Left lung (tissue), 10 donors: ENCODE measurements around the gene MDM4. TPM values are rescaled to one million over a fixed set of nuclear protein-coding genes. Genes with fewer than 3 reads are reported as not detected.
"Not testable (repeated sequence)": the region's sequence is repeated elsewhere in the genome, so short reads cannot be mapped to it uniquely, and the experiment has no call there.

Source experiments
- ATAC-seq: fragments of 200-7000 bp; cut with Tn5 transposase; one replicate; pipeline ENCODE4 v1.9.1; 2020; ENCODE audit warnings: moderate library complexity
- DNase-seq, 4 donors: peaks; one replicate each; pipeline ENCODE4 v3.0.0-alpha.2; 2013 to 2020
- H3K27ac ChIP-seq, 2 donors: fragments of 200-600 bp; sonication (generic) in 1 of 2; one replicate each; pipeline versions ENCODE4 v1.5.0 to v1.8.0; 2020 to 2021
- H3K27me3 ChIP-seq, 2 donors: fragments of 200-600 bp; sonication (generic) in 1 of 2; one replicate each; pipeline versions ENCODE4 v1.5.0 to v1.8.0; 2020 to 2021
- H3K36me3 ChIP-seq, 2 donors: fragments of 200-600 bp; sonication (generic) in 1 of 2; one replicate each; pipeline versions ENCODE4 v1.5.0 to v1.8.0; 2020 to 2021
- H3K4me1 ChIP-seq, 2 donors: fragments of 200-600 bp; one replicate each; pipeline ENCODE4 v1.8.0; 2021
- H3K4me3 ChIP-seq, 2 donors: fragments of 200-600 bp; sonication (generic) in 1 of 2; one replicate each; pipeline versions ENCODE4 v1.5.0 to v1.8.0; 2020 to 2021; ENCODE audit warnings: mild to moderate bottlenecking in 1 of 2
- H3K9me3 ChIP-seq, 2 donors: fragments of 200-600 bp; sonication (generic) in 1 of 2; one replicate each; pipeline versions ENCODE4 v1.5.0 to v1.8.0; 2020 to 2021
- CTCF ChIP-seq, 2 donors: fragments of 200-600 bp; sonication (generic) in 1 of 2; IDR thresholded peaks; one replicate each; pipeline versions ENCODE4 v1.5.0 to v1.8.0; 2021; ENCODE audit warnings: antibody characterized with exemption in 2 of 2
- intact Hi-C, 2 donors: fragments of 100-400 bp; cut with DNase I; formaldehyde crosslinking; loops; one replicate each; pipeline versions ENCODE4 v1.11.2 to v1.14.2; 2022
- polyA plus RNA-seq, 6 donors: library from polyadenylated mRNA; unstranded; fragments of 120-200 nt; gene quantifications; one replicate each; pipeline ENCODE4 v1.2.1, GENCODE V29; 2013; ENCODE audit not compliant: insufficient read length in 6 of 6
- total RNA-seq, 2 donors: library from RNA; stranded (reverse); fragmentation: NEBNext Ultra II Directional; extraction: Animal tissue kit (Norgen Biotek cat#: 25700); gene quantifications; one replicate each; pipeline ENCODE4 v1.2.1, GENCODE V29; 2021
- donor health status: DM: no; HTN: yes; CAD: no.
- donor health status: DM: no; HTN: no; CAD: no.

MDM4 gene
- total and polyA plus RNA-seq, 8 donors = 46.7 to 93.0 (median 77.9) TPM

GRCh38 chr1:204558467-204558866 is 42.3 kb downstream of the MDM4 start:
- intact Hi-C loops = no loop called here
- Histone ChIP-seq H3K27ac (no peak overlapping the region), H3K4me1 (no peaks in the 10 kb centered on the region), H3K4me3 (no peak overlapping the region), H3K36me3 (peaks cover 0 to 63% of the 10 kb centered on the region in 2 donors), H3K27me3 (no peaks in the 10 kb centered on the region), H3K9me3 (no peaks in the 10 kb centered on the region)
- TF ChIP-seq CTCF (IDR thresholded peaks at IDR 0.05) = no peak
- ATAC-seq = no peak
- no peak for DNase-seq

DNA sequence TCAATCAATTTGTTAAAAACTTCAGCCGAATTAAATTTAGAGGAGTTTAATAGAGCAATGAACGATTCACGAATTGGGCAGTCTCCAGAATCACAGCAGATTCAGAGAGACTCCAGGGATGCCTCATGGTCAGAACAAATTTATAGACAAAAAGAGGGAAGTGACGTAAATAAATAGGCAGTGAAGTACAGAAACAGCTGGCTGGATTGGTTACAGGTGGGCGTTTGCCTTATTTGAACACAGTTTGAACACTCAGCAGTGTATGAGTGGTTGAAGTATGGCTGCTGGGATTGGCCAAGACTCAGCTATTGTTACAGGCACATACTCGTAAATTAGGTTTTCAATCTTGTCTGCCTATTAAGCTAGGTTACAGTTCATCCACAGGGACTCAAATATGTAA is 43.8 kb downstream of the MDM4 start:
- H3K27me3 ChIP-seq, H3K27ac ChIP-seq, H3K4me3 ChIP-seq, intact Hi-C loops, DNase-seq, ATAC-seq, H3K4me1 ChIP-seq, H3K9me3 ChIP-seq: not testable (repeated sequence)
- H3K36me3 ChIP-seq = peaks cover 0 to 52% of the 10 kb centered on the region in 2 donors

GRCh38 chr1:204560590-204561150 is 44.5 kb downstream of the MDM4 start:
- Histone ChIP-seq H3K4me1 (no peaks in the 10 kb centered on the region), H3K27ac (no peak overlapping the region), H3K4me3 (no peak overlapping the region), H3K36me3 (peaks cover 0 to 46% of the 10 kb centered on the region in 2 donors), H3K9me3 (no peaks in the 10 kb centered on the region), H3K27me3 (no peaks in the 10 kb centered on the region)
- intact Hi-C loops = no loop called here
- no peak for DNase-seq
- no peak for TF ChIP-seq CTCF (IDR thresholded peaks at IDR 0.05)
- ATAC-seq = peak; percentile 81

DNA sequence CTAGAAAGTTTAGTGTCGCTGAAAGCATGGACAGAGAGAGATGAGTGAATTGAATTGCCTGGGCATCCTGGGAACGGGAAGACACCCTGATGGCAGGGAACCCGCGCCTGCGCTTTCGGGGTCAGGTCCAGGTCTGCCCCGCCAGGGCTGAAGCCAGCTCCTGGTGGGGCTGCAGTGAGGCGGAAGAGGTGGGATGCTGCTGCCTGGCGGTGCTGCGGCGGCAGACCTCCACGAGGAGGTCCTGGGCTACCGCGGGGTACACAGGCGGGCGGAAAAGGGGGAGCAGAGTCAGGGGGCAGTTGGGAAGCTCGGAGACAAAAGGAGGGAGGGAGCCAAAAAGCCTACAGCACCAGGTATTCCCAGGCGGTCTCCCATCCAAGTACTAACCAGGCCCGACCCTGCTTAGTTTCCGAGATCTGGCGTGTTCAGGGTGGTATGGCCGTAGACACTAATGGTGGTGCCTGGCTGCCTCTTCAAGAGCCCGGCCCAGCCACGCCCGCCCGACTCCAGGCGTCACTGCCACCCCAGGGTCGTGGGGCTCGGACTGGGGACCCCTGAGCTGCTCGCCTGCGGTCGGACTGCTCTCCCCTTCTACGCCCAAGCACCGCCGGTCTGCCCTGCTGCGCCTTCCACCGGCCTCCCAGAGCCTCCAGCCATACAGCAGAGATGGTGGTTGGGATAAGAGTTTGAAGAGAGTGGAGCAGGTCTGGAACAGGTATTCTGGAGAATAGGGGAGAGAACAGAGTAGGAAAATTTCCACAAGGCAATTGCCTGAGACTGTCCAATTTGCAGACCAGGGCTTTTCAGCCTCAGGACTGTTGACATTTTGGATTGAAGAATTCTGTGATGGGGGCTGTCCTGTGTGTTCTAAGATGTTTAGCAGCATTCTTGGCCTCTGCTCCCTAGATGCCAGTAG is 46.1 kb downstream of the MDM4 start:
- Histone ChIP-seq H3K36me3 (peaks cover 0 to 45% of the 10 kb centered on the region in 2 donors), H3K4me1 (no peaks in the 10 kb centered on the region), H3K4me3 (no peak overlapping the region), H3K27ac (no peak overlapping the region), H3K9me3 (no peaks in the 10 kb centered on the region), H3K27me3 (no peaks in the 10 kb centered on the region)
- no peak for DNase-seq
- ATAC-seq = no peak
- no peak for TF ChIP-seq CTCF (IDR thresholded peaks at IDR 0.05)
- intact Hi-C loops = no loop called here

- Histone ChIP-seq H3K9me3 (no peaks in the 10 kb centered on the region), H3K36me3 (peaks cover 0 to 52% of the 10 kb centered on the region in 2 donors), H3K4me1 (no peaks in the 10 kb centered on the region), H3K4me3 (no peak overlapping the region), H3K27ac (no peak overlapping the region), H3K27me3 (no peaks in the 10 kb centered on the region)
- DNase-seq (no peak), ATAC-seq (no peak)
- intact Hi-C loops = no loop called here
- TF ChIP-seq CTCF (IDR thresholded peaks at IDR 0.05) = no peak
Measured at GRCh38 chr1:204563307-204563706, 47.1 kb downstream of the MDM4 start.
